OCI-LY7 (cell line): ENCODE data around the gene PPFIBP1.
"Not testable (repeated sequence)": the region's sequence is repeated elsewhere in the genome, so short reads cannot be mapped to it uniquely, and the experiment has no call there.

Source experiments
- EZH2phosphoT487 ChIP-seq: fragments of 200-600 bp; sonication (generic); IDR thresholded peaks from 2 replicates; pipeline ENCODE4 v1.6.1; 2018; ENCODE audit warnings: low read depth, borderline replicate concordance, mild to moderate bottlenecking, mixed run types, antibody characterized with exemption, low read length, moderate library complexity, mixed read lengths
- TF ChIP-seq, protein P1 (sequence below): fragments of 200-600 bp; sonication (generic); conservative IDR thresholded peaks from 2 replicates; pipeline ENCODE4 v1.5.1; 2014; ENCODE audit warnings: mild to moderate bottlenecking, antibody characterized with exemption, low read length, moderate library complexity, mixed read lengths

GRCh38 chr12:27588075-27588730 is 64.2 kb downstream of the PPFIBP1 start:
- TF ChIP-seq, protein P1, sequence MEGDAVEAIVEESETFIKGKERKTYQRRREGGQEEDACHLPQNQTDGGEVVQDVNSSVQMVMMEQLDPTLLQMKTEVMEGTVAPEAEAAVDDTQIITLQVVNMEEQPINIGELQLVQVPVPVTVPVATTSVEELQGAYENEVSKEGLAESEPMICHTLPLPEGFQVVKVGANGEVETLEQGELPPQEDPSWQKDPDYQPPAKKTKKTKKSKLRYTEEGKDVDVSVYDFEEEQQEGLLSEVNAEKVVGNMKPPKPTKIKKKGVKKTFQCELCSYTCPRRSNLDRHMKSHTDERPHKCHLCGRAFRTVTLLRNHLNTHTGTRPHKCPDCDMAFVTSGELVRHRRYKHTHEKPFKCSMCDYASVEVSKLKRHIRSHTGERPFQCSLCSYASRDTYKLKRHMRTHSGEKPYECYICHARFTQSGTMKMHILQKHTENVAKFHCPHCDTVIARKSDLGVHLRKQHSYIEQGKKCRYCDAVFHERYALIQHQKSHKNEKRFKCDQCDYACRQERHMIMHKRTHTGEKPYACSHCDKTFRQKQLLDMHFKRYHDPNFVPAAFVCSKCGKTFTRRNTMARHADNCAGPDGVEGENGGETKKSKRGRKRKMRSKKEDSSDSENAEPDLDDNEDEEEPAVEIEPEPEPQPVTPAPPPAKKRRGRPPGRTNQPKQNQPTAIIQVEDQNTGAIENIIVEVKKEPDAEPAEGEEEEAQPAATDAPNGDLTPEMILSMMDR = not testable (repeated sequence)
- not testable (repeated sequence) for TF ChIP-seq EZH2phosphoT487
